ENCODE measurements around the gene LAIR2. TPM values are rescaled to one million over a fixed set of nuclear protein-coding genes. Genes with fewer than 3 reads are reported as not detected.

Gene LAIR2
- total RNA-seq, 1 donor: not detected

- peak; percentile 63 for DNase-seq (ENCODE audit: insufficient read length, low spot score, missing footprints)
- no peaks in the 10 kb centered on the region for H3K9me3 ChIP-seq (ENCODE audit: low read depth, low read length)
- no peaks in the 10 kb centered on the region for H3K27me3 ChIP-seq (ENCODE audit: insufficient read depth, low read length)
- no peaks in the 10 kb centered on the region for H4K20me1 ChIP-seq (ENCODE audit: insufficient read depth, low read length)
- no peaks in the 10 kb centered on the region for H3K79me2 ChIP-seq (ENCODE audit: insufficient read depth, low read length)
- TF ChIP-seq, protein P1, sequence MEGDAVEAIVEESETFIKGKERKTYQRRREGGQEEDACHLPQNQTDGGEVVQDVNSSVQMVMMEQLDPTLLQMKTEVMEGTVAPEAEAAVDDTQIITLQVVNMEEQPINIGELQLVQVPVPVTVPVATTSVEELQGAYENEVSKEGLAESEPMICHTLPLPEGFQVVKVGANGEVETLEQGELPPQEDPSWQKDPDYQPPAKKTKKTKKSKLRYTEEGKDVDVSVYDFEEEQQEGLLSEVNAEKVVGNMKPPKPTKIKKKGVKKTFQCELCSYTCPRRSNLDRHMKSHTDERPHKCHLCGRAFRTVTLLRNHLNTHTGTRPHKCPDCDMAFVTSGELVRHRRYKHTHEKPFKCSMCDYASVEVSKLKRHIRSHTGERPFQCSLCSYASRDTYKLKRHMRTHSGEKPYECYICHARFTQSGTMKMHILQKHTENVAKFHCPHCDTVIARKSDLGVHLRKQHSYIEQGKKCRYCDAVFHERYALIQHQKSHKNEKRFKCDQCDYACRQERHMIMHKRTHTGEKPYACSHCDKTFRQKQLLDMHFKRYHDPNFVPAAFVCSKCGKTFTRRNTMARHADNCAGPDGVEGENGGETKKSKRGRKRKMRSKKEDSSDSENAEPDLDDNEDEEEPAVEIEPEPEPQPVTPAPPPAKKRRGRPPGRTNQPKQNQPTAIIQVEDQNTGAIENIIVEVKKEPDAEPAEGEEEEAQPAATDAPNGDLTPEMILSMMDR (IDR thresholded peaks at IDR 0.05; ENCODE audit: extremely low read depth, low read depth, low read length): no peak
- no peak overlapping the region for H3K4me2 ChIP-seq (ENCODE audit: insufficient read depth, low read length)
- no peak overlapping the region for H2AFZ ChIP-seq (ENCODE audit: low read length)
- H3K36me3 ChIP-seq (ENCODE audit: insufficient read depth, low read length): no peaks in the 10 kb centered on the region
- H3K27ac ChIP-seq (ENCODE audit: low read depth, low read length): no peak overlapping the region
- H3K4me1 ChIP-seq (ENCODE audit: insufficient read depth, low read length): no peaks in the 10 kb centered on the region
- H3K4me3 ChIP-seq (ENCODE audit: insufficient read depth, low read length): no peak overlapping the region
Observed at GRCh38 chr19:54517483-54517882, 14.9 kb downstream of the LAIR2 start.

GRCh38 chr19:54518844-54519243 lies 16.2 kb downstream of the LAIR2 start:
- no peak overlapping the region for H2AFZ ChIP-seq (ENCODE audit: low read length)
- H3K79me2 ChIP-seq (ENCODE audit: insufficient read depth, low read length): no peaks in the 10 kb centered on the region
- no peaks in the 10 kb centered on the region for H3K9me3 ChIP-seq (ENCODE audit: low read depth, low read length)
- H4K20me1 ChIP-seq (ENCODE audit: insufficient read depth, low read length): no peaks in the 10 kb centered on the region
- DNase-seq (ENCODE audit: insufficient read length, low spot score, missing footprints): no peak
- no peaks in the 10 kb centered on the region for H3K4me1 ChIP-seq (ENCODE audit: insufficient read depth, low read length)
- H3K4me2 ChIP-seq (ENCODE audit: insufficient read depth, low read length): no peak overlapping the region
- TF ChIP-seq, protein P1 (IDR thresholded peaks at IDR 0.05; ENCODE audit: extremely low read depth, low read depth, low read length): no peak
- no peaks in the 10 kb centered on the region for H3K27me3 ChIP-seq (ENCODE audit: insufficient read depth, low read length)
- H3K27ac ChIP-seq (ENCODE audit: low read depth, low read length): no peak overlapping the region
- H3K36me3 ChIP-seq (ENCODE audit: insufficient read depth, low read length): no peaks in the 10 kb centered on the region
- no peak overlapping the region for H3K4me3 ChIP-seq (ENCODE audit: insufficient read depth, low read length)

GRCh38 chr19:54521022-54521859 lies 18.6 kb downstream of the LAIR2 start:
- Histone ChIP-seq H3K4me2 (ENCODE audit: insufficient read depth, low read length) (no peak overlapping the region), H3K36me3 (ENCODE audit: insufficient read depth, low read length) (no peaks in the 10 kb centered on the region), H3K27ac (ENCODE audit: low read depth, low read length) (no peak overlapping the region), H4K20me1 (ENCODE audit: insufficient read depth, low read length) (no peaks in the 10 kb centered on the region), H3K9me3 (ENCODE audit: low read depth, low read length) (no peaks in the 10 kb centered on the region), H3K4me1 (ENCODE audit: insufficient read depth, low read length) (no peaks in the 10 kb centered on the region), H3K79me2 (ENCODE audit: insufficient read depth, low read length) (no peaks in the 10 kb centered on the region), H3K27me3 (ENCODE audit: insufficient read depth, low read length) (no peaks in the 10 kb centered on the region), H3K4me3 (ENCODE audit: insufficient read depth, low read length) (no peak overlapping the region), H2AFZ (ENCODE audit: low read length) (no peak overlapping the region)
- TF ChIP-seq, protein P1 (IDR thresholded peaks at IDR 0.05; ENCODE audit: extremely low read depth, low read depth, low read length): no peak
- no peak for DNase-seq (ENCODE audit: insufficient read length, low spot score, missing footprints)

- no peak overlapping the region for H3K4me3 ChIP-seq (ENCODE audit: insufficient read depth, low read length)
- H3K27ac ChIP-seq (ENCODE audit: low read depth, low read length): no peak overlapping the region
- no peaks in the 10 kb centered on the region for H3K9me3 ChIP-seq (ENCODE audit: low read depth, low read length)
- TF ChIP-seq, protein P1 (IDR thresholded peaks at IDR 0.05; ENCODE audit: extremely low read depth, low read depth, low read length): no peak
- no peaks in the 10 kb centered on the region for H3K27me3 ChIP-seq (ENCODE audit: insufficient read depth, low read length)
- H2AFZ ChIP-seq (ENCODE audit: low read length): no peak overlapping the region
- H3K4me2 ChIP-seq (ENCODE audit: insufficient read depth, low read length): no peak overlapping the region
- H3K4me1 ChIP-seq (ENCODE audit: insufficient read depth, low read length): no peaks in the 10 kb centered on the region
- H3K79me2 ChIP-seq (ENCODE audit: insufficient read depth, low read length): no peaks in the 10 kb centered on the region
- no peak for DNase-seq (ENCODE audit: insufficient read length, low spot score, missing footprints)
- no peaks in the 10 kb centered on the region for H4K20me1 ChIP-seq (ENCODE audit: insufficient read depth, low read length)
- H3K36me3 ChIP-seq (ENCODE audit: insufficient read depth, low read length): no peaks in the 10 kb centered on the region
Observed at GRCh38 chr19:54521860-54522513, 19.4 kb downstream of the LAIR2 start.
